NB4 (cell line): Measurements from ENCODE around the gene FBXO34.

Experiments
- MYC ChIP-seq: IDR thresholded peaks from 2 replicates; pipeline ENCODE4 v1.6.1; 2011; ENCODE audit warnings: low read depth, low read length
- POLR2A ChIP-seq: IDR thresholded peaks from 2 replicates; pipeline ENCODE4 v1.6.1; 2011; ENCODE audit warnings: mild to moderate bottlenecking; ENCODE audit not compliant: insufficient read length; ENCODE audit errors: extremely low read depth
- TF ChIP-seq, protein P1 (sequence below): IDR thresholded peaks from one replicate; pipeline ENCODE4 v1.5.1; 2012; ENCODE audit warnings: low read depth, low read length

DNA sequence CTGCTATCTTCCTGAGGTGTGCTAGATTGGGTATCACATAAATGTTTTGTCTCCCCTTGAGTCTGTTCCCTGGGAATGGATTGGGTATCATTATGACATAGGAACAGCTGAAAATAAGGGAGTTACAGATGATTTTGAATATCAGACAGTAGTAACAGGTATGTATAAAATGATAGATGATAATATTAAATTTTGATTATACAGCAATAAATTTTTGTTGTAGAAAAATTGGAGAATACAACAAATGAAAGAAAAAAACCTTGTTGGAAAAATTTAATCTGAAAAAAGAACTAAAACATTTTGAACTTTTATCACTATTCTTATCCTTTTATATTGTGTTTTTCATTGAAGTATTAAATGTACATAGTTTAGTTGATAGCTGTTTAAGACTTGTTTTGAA lies 43.2 kb downstream of the FBXO34 start:
- TF ChIP-seq, protein P1, sequence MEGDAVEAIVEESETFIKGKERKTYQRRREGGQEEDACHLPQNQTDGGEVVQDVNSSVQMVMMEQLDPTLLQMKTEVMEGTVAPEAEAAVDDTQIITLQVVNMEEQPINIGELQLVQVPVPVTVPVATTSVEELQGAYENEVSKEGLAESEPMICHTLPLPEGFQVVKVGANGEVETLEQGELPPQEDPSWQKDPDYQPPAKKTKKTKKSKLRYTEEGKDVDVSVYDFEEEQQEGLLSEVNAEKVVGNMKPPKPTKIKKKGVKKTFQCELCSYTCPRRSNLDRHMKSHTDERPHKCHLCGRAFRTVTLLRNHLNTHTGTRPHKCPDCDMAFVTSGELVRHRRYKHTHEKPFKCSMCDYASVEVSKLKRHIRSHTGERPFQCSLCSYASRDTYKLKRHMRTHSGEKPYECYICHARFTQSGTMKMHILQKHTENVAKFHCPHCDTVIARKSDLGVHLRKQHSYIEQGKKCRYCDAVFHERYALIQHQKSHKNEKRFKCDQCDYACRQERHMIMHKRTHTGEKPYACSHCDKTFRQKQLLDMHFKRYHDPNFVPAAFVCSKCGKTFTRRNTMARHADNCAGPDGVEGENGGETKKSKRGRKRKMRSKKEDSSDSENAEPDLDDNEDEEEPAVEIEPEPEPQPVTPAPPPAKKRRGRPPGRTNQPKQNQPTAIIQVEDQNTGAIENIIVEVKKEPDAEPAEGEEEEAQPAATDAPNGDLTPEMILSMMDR: no peak
- TF ChIP-seq POLR2A: no peak
- no peak for TF ChIP-seq MYC
